Kidney capillary endothelial cell (primary cell): ENCODE measurements around the gene ARL16.
"Not testable (repeated sequence)": the region's sequence is repeated elsewhere in the genome, so short reads cannot be mapped to it uniquely, and the experiment has no call there.

ENCODE experiments used
- DNase-seq: peaks from one replicate; pipeline ENCODE4 v3.0.0-alpha.2; 2018; ENCODE audit warnings: low spot score

ARL16 gene

DNA sequence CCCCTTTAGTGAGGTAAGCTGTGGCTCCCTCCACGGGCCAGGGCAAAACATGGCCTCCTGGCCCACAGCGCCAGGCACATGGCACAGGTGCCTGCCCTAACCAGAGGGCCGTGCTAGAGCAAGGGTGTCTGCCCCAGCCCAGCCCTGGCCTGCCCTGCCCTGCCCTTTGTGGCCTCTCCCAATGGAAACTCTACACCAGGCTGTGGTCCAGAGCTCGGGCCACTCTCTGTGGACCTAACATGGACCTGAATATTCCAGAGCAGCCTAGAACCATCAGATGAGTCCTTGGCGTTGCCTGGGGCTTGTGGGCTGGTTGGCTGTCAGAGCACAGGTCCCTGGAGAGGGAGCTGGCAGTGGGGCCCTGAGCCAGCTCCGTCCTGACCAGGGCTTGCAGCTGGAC lies 11.6 kb upstream of the ARL16 start:
- no peak for DNase-seq

DNA sequence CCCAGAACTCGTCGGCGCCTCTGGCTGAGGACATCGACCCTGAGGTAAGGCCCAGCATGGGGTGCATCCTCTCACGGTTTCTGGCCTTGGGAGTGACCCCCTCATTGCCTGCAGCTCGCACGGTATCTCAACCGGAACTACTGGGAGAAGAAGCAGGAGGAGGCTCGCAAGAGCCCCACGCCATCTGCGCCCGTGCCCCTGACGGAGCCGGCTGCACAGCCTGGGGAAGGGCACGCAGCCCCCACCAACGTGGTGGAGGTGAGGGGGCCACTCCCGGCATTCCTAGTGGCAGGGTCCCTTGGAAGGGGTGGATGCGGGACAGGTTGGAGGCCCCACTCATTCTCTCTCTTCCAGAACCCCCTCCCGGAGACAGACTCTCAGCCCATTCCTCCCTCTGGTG lies 11.2 kb upstream of the ARL16 start:
- DNase-seq: no peak

GRCh38 chr17:81693509-81694210 lies 10.1 kb upstream of the ARL16 start:
- no peak for DNase-seq

- no peak for DNase-seq
Observed at GRCh38 chr17:81691608-81692007, 8.0 kb upstream of the ARL16 start.

- DNase-seq: no peak
Observed at GRCh38 chr17:81691196-81691595, 7.6 kb upstream of the ARL16 start.

- DNase-seq: no peak
Observed at GRCh38 chr17:81690549-81690948, 7.0 kb upstream of the ARL16 start.

DNA sequence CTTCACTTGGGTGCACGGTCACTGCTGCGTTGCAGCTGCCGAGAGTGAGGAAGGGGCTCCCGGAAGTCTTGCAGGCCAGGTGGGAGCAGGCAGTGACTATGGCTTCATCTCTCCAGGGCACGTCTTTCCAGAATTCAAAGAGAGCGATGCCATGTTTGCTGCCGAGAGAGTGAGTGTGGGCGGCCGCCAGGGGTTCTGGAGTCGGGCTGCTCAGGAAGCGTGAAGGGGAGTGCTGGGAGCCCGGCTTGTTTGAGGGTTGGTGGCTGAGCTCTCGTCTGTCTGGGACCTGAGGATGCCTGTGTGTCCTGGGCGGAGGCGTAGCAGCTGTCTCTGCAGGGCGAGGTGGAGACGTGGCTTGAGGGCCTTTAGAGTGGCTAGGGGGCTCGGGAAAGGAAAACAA lies 6.5 kb upstream of the ARL16 start:
- no peak for DNase-seq

GRCh38 chr17:81688616-81689015 lies 5.0 kb upstream of the ARL16 start:
- no peak for DNase-seq

DNA sequence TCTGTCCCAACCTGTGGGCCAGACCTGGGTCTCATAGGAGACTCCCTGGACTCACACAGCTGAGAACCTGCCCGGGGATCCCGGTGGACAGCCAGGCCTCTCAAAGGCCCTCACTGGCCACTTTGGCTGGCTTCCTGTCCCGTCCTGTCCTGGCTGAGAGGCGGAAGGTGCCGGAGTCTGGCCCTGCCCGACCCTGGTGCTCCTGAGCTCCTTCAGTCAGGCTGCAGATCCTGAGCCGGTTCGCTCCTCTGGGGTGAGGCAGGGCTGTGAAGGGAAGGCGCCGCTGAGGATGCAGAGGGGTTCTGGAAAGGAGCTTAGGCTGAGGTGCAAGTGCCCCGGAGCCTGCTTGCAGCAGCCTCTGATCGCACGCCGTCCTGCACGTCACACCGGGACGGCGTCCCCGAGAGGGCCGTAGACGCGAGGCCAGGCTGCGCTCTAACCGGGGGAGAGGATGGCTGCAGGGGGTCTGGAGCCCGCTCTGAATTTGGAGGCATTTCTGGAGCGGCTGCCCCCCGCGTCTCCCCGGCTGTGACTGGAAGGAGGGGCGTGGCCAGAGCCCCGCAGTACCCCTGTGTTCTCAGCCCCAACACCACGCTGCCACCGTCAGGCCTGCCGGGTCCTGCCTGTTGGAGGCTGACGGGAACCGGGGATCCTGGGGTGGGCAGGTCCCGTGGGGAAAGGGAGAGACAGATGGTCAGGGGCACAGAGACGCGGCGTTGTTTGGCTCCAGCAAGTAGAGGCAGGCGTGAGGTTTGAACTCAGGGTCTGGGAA lies 4.4 kb upstream of the ARL16 start:
- no peak for DNase-seq

DNA sequence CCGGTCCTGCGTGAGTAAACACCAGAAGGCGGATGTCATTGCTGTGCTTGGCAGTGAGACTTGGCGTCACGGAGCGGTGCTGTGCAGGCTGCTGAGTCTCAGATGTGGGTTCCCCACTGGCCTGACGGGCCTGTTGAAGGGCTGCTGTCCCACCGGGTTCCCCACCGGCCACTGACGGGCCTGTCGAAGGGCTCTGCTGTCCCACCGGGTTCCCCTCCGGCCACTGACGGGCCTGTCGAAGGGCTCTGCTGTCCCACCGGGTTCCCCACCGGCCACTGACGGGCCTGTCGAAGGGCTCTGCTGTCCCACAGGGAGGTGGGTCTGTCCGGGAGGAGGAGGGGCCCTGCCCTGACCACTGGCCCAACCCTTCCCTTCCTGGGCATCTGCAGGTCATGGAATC lies 3.0 kb upstream of the ARL16 start:
- DNase-seq: no peak

DNA sequence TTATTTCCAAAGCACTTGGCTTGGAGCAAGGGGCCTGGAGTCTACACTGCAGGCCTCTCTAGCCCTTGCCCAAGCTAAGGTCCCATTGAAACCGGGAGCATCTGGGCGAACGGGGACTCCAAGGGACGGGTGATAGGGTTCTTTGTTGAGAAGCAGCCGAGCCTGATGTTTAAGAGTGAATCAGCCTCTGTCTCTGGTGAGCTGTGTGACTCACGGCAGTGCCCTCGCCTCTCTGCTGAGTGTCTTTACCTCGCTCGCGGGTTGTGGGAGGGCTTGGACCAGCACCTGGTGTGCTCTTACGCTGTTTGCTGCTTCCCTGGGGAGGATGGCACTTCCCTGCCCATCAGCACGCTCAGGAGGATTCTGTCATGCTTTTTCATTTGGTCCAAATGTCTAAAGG lies 1.5 kb upstream of the ARL16 start:
- DNase-seq: peak; percentile 62

- DNase-seq: no peak
Observed at GRCh38 chr17:81684442-81684911, 880 bp upstream of the ARL16 start.

DNA sequence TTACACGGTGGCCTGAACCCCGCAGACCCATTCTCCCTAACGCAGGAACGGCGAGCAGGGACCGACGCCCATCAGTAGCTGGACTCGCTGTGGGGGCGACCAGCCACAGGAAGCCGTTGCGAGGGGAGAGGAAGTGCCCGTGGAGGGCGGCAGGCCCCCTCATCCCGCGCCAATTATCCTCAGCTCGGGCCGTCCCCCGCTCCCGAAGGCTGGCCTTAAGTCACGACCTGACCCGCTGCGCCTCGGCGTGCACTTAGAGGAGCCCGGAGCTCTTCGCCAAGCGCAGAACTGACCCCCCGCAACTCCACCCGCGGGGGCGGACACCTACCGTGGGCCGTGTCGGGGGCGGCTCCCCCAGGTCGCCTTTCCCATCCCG lies 401 bp downstream of the ARL16 start:
- no peak for DNase-seq

DNA sequence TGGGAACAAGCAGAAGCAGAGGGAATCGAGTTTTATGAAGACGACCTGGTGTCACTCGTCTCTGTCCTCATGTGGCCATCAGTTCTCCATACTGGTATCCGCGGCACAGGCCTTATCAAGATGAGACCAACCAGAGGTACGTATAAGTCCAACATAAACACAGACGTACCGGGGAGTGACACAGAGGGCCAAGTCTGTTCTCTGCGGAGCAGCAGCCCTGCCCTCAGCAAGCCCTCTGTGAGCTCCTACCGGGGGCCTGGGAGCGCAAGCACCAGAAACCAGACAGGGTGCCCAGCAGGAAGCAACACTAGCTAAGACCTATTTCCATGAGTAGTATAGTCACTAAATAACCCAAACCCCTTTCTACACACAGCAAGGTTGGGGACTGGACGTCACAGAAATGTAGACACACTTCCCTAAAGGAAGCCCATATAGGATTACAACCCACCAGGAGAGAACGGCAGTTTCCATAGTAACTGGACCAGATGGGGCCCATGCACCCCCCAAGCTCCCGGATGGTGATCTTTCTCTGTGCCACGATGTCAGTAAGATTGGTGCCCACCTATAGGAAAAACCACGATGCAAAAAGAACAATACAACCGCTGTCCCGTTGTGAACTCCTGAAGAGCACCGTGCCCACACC lies 911 bp downstream of the ARL16 start:
- DNase-seq: no peak

- no peak for DNase-seq
Observed at GRCh38 chr17:81681672-81682071, 1.9 kb downstream of the ARL16 start.

- DNase-seq: no peak
Observed at GRCh38 chr17:81680150-81680549, 3.4 kb downstream of the ARL16 start.

- DNase-seq: no peak
Observed at GRCh38 chr17:81676906-81677305, 6.7 kb downstream of the ARL16 start.

GRCh38 chr17:81675515-81676221 lies 7.9 kb downstream of the ARL16 start:
- DNase-seq: not testable (repeated sequence)

- no peak for DNase-seq
Observed at GRCh38 chr17:81673561-81674258, 9.9 kb downstream of the ARL16 start.

DNA sequence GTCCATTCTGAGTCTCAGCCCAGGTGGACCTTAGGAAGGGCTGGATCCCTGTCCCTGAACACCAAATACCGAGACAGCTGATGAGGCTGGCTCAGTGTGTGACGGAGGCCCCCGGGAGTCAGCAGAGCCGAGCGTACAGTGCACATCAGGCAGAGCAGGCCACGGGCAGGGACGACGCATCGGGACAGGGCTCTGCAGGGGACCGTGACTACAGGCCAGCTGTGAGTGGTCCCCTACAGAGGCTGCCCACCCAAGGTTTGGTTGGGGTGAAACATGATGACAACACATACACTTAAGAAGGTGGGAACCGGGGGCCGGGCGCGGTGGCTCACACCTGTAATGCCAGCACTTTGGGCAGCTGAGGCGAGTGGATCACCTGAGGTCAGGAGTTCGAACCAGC lies 10.6 kb downstream of the ARL16 start:
- no peak for DNase-seq

- no peak for DNase-seq
Observed at GRCh38 chr17:81672504-81672903, 11.1 kb downstream of the ARL16 start.

GRCh38 chr17:81667754-81668153 lies 15.8 kb downstream of the ARL16 start:
- DNase-seq: no peak
